Measurements from ENCODE around the gene IGSF21.
"Not testable (repeated sequence)": the region's sequence is repeated elsewhere in the genome, so short reads cannot be mapped to it uniquely, and the experiment has no call there.

Gene IGSF21

GRCh38 chr1:18145851-18146618, 38.4 kb downstream of the IGSF21 start:
- DNase-seq (ENCODE audit: low spot score) = no peak

- DNase-seq (ENCODE audit: low spot score) = no peak
Measured at GRCh38 chr1:18146886-18147285, 39.3 kb downstream of the IGSF21 start.

- no peak for DNase-seq (ENCODE audit: low spot score)
Measured at GRCh38 chr1:18147672-18148071, 40.1 kb downstream of the IGSF21 start.

GRCh38 chr1:18148461-18148860, 40.9 kb downstream of the IGSF21 start:
- DNase-seq (ENCODE audit: low spot score) = no peak

- peak; percentile 88 for DNase-seq (ENCODE audit: low spot score)
Measured at GRCh38 chr1:18149027-18149641, 41.5 kb downstream of the IGSF21 start.

GRCh38 chr1:18151436-18152122, 44.0 kb downstream of the IGSF21 start:
- no peak for DNase-seq (ENCODE audit: low spot score)

- DNase-seq (ENCODE audit: low spot score) = no peak
Measured at GRCh38 chr1:18154430-18155194, 47.0 kb downstream of the IGSF21 start.

- DNase-seq (ENCODE audit: low spot score) = no peak
Measured at GRCh38 chr1:18155881-18156385, 48.3 kb downstream of the IGSF21 start.

- no peak for DNase-seq (ENCODE audit: low spot score)
Measured at GRCh38 chr1:18157352-18157751, 49.8 kb downstream of the IGSF21 start.

GRCh38 chr1:18157968-18158367, 50.4 kb downstream of the IGSF21 start:
- DNase-seq (ENCODE audit: low spot score) = no peak

- no peak for DNase-seq (ENCODE audit: low spot score)
Measured at GRCh38 chr1:18158714-18159113, 51.1 kb downstream of the IGSF21 start.

GRCh38 chr1:18160290-18160942, 52.8 kb downstream of the IGSF21 start:
- no peak for DNase-seq (ENCODE audit: low spot score)

- DNase-seq (ENCODE audit: low spot score) = no peak
Measured at GRCh38 chr1:18161690-18162089, 54.1 kb downstream of the IGSF21 start.

GRCh38 chr1:18165640-18166039, 58.0 kb downstream of the IGSF21 start:
- DNase-seq (ENCODE audit: low spot score) = not testable (repeated sequence)

- DNase-seq (ENCODE audit: low spot score) = no peak
Measured at GRCh38 chr1:18166341-18166740, 58.7 kb downstream of the IGSF21 start.

- DNase-seq (ENCODE audit: low spot score) = no peak
Measured at GRCh38 chr1:18166929-18167328, 59.3 kb downstream of the IGSF21 start.

GRCh38 chr1:18170444-18170843, 62.8 kb downstream of the IGSF21 start:
- DNase-seq (ENCODE audit: low spot score) = no peak

GRCh38 chr1:18174037-18174436, 66.4 kb downstream of the IGSF21 start:
- peak; percentile 67 for DNase-seq (ENCODE audit: low spot score)

- no peak for DNase-seq (ENCODE audit: low spot score)
Measured at GRCh38 chr1:18175051-18175450, 67.5 kb downstream of the IGSF21 start.

GRCh38 chr1:18175530-18176377, 68.2 kb downstream of the IGSF21 start:
- DNase-seq (ENCODE audit: low spot score) = peak; percentile 71

GRCh38 chr1:18176619-18177018, 69.0 kb downstream of the IGSF21 start:
- DNase-seq (ENCODE audit: low spot score) = no peak

Measured in cerebellar cortex (tissue), 1 donor.